HG03378 (cell line): Measurements from ENCODE around the gene EPS8L2.

ENCODE experiments used
- ATAC-seq: cut with Tn5 transposase; IDR thresholded peaks from one replicate; pipeline ENCODE4 v1.9.1; 2021; ENCODE audit warnings: mild to moderate bottlenecking, moderate library complexity; ENCODE audit not compliant: unreplicated experiment

The EPS8L2 gene

GRCh38 chr11:748007-748359 lies 42.0 kb downstream of the EPS8L2 start:
- no peak for ATAC-seq

GRCh38 chr11:749731-750130 lies 43.7 kb downstream of the EPS8L2 start:
- no peak for ATAC-seq

DNA sequence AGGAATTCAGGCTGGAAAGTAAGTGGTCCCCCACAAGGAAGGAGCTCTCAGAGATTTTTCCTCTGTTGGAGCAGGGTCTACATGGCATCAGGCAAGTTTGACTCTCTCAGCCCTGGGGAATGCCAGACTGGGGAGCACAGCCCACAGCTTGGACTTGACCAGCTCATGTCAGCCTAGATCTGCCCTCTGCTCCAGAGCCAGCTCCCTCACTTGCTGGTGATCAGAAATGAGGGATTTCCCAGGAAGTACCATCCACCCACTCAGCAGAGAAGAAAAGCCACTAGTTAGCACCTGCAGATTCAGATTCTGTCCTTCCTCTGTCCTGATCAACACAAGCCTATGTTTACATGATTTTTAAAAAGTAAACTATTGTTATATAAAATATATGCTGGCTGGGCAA lies 54.2 kb downstream of the EPS8L2 start:
- ATAC-seq: no peak

GRCh38 chr11:761526-762108 lies 55.6 kb downstream of the EPS8L2 start:
- no peak for ATAC-seq

GRCh38 chr11:762421-763072 lies 56.5 kb downstream of the EPS8L2 start:
- ATAC-seq: no peak

GRCh38 chr11:763073-763463 lies 57.0 kb downstream of the EPS8L2 start:
- ATAC-seq: no peak

GRCh38 chr11:763549-764321 lies 57.7 kb downstream of the EPS8L2 start:
- ATAC-seq: no peak

DNA sequence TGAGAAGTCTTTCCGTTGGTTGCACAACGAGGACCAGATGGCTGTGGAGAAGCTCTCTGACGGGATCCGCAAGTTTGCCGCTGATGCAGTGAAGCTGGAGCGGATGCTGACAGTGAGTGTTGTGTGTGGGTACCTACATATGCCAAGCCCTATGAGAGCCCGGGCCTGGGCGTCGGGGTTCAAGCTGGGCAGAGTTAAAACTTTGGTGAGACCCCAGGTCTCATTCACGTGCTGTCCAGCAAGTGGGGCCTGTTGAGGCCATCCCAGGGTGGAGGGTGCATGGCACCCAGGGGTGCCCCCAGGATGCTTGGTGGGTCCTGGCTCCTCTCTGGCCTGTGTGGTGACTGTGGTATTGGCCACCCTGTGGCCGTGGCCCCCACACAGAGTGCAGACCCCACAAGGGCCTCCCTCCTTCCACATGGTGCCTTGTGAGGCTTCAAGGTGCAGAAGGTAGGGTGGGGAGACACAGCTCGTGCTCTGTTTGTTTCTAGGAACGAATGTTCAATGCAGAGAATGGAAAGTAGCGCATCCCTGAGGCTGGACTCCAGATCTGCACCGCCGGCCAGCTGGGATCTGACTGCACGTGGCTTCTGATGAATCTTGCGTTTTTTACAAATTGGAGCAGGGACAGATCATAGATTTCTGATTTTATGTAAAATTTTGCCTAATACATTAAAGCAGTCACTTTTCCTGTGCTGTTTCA lies 58.4 kb downstream of the EPS8L2 start:
- ATAC-seq: no peak

- ATAC-seq: no peak
Measured at GRCh38 chr11:765025-765801, 59.2 kb downstream of the EPS8L2 start.

- ATAC-seq: no peak
Measured at GRCh38 chr11:765802-766091, 59.7 kb downstream of the EPS8L2 start.

GRCh38 chr11:766106-766935 lies 60.3 kb downstream of the EPS8L2 start:
- ATAC-seq: no peak

GRCh38 chr11:766936-767210 lies 60.8 kb downstream of the EPS8L2 start:
- no peak for ATAC-seq

- no peak for ATAC-seq
Measured at GRCh38 chr11:767238-767637, 61.2 kb downstream of the EPS8L2 start.

DNA sequence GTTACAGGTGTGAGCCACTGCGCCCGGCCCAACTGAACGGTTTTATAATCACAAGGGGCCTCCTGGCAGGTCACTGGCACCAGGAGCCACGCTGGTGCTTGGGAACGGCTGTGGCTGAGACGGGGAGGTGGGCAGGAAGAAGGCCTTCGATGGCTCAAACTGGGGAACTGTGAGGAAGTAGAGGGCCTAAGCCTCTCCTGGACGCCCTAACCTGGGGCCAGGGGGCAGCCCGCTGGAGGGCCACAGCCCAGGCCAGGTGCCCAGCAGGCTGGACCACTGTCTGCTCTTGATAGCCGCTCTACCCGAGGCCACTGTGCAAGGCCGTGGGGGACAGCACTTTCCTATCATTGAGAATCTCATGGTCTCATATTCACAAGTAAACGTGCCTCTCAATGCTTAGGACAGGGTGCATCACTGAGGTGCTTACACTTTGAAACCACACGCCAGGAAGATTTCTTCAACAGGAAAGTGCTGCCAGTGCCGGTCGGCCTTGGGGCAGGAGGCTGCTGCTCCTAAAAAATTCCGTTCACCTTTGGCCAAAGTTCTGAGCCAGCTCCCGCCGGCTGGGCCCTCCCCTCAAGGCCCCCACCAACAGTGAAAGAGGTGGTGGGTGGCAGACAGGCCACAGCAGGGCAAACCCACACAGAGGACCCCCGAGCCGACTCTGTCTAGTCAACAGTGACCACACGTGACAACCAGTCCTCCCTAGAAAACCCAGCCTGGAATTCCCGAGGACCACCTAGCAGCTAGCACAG lies 64.0 kb downstream of the EPS8L2 start:
- no peak for ATAC-seq

- ATAC-seq: no peak
Measured at GRCh38 chr11:770642-771616, 64.9 kb downstream of the EPS8L2 start.

DNA sequence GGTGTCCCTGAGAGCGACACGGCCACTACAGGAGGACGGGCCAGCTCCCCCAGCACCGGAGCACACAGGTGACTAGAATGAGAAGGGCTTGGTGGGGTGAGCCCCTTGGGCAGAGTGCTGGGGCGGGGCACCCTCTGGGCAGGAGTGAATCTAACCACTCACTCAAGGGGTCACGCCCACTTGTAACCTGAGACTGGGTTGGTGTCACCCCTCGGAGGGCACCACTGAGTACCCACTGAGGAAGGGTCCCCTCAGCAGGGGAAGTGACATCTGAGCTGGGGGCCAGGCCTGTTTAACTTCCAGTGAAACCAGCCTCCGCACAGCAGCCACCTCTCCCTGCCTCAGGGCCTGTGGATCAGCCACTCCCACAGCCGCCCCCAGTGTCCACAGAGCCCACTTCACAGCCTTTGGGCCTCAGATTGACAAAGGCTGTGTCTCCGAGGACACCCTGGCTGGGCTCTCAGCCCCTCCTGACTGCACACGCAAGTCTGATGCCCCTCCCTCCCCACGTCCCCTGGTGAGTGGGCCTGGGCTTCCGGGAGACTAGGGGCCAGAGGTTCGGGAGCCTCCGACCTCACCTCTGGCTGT lies 65.7 kb downstream of the EPS8L2 start:
- ATAC-seq: no peak

DNA sequence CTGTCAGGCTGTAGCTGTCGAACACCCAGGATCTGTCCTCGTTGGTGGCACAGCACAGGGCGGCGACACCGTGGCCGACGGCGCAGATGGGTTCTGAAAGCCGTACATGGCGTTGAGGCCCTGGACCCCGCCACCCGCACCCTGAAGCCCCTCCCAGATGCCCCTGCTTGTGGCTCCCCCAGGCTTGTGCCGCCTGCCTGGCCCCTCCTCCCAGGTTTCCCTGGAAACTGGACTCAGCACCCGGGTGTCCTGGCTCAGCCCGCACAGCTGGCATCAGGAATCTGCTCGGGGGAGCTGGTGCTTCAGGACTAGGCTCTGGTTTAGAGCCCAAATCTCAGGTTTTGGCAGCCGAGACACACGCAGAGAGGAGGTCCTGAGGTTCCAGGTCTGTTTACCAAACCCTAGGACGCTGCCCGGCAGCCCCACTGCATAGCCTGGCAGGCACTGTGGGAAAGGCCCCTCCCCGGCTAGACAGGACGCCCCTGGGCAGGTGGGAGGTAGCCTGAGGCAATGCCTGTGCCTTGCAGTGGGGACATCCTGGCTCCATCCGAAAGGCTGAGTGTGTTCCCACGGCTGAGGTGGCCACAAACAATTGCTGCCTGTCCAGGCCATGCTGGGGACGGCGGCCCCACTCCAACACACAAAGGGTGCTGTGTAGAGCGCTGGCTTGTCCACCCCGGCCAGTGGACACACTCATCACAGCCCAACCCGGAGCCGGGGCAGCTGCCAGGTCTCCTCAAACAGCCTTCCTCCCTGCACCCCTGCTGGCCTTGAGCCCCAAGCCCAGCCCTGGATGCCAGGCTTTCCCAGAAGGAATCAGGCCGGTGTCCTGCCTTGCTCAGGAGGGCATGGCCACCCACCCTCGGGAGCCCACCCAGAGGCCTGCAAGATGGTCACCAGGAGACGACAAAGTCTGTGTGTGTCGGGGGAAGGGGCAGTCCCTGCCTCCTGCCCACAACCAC lies 66.7 kb downstream of the EPS8L2 start:
- no peak for ATAC-seq
